Stimulated activated CD8-positive, alpha-beta memory T cell treated with anti-CD3 and anti-CD28 coated beads, Interleukin-12 subunit alpha, Interleukin-12 subunit beta, amount 100 ng/mL, for 4 hours (primary cell): Measurements from ENCODE around the gene CD9.

Experiments
- DNase-seq: peaks from one replicate; pipeline ENCODE4 v3.0.0-alpha.2; 2020; ENCODE audit warnings: low read depth

Gene CD9

GRCh38 chr12:6221146-6221545 lies 20.9 kb downstream of the CD9 start:
- DNase-seq = no peak

GRCh38 chr12:6222078-6222654 lies 22.0 kb downstream of the CD9 start:
- no peak for DNase-seq

DNA sequence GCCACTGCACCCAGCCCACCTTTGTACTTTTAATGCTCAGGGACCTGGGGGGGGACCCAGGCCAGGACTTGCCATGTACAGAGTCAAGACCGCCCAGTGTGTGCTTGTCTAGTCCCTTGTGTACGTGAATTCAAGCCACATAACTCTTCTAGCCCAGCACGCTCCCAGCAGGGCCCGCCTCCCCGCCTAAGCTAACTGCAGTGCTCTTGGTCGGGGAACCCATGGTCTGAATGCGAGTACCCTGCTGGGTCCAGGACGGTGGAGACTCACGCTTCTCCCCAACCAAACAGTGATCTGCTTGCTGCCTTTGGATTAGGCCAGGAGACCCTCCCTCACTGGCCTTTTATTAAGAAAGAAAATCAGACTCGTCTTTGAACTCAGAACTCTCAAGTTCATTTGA lies 23.3 kb downstream of the CD9 start:
- DNase-seq = no peak

DNA sequence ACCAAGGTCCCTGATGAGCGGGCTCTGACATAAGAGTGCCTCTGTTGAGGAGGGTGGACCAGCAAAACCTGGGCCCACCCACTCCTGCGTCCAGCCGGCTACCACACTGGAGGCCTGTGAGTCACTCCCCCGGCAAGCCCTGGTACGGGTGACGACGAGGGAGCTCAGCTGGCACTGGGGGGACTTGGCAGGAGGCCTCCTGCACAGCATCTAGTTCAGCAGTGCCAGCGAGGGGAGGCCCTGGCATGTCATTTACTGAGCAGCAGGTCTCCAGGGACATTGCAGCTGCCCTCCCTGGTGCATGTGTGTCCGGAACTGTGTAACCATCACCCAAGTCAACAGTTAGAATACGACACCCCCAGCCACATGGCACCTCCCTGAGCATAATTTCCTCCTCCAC lies 24.4 kb downstream of the CD9 start:
- no peak for DNase-seq

GRCh38 chr12:6225630-6226001 lies 25.4 kb downstream of the CD9 start:
- no peak for DNase-seq

- DNase-seq = no peak
These were observed 25.9 kb downstream of the CD9 start for GRCh38 chr12:6226002-6226678.

DNA sequence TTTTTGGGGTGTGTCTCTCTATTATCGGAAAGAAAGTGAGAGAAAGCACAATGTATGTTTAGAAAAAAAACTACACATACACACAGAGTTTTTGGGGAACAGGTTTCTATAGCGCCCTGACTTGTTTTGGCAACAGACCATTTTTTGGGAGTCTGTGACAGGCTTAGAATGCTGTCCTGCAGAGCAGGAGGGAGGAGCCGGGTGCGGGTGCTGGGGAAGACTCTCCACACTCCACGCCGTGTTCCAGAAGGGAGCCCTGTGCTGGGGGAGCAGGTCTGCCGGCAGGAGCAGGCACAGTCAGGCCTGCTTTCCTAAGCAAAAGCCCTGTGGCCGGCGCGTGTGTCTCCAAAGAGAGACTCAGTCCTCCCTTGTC lies 26.5 kb downstream of the CD9 start:
- DNase-seq = no peak

GRCh38 chr12:6228535-6229223 lies 28.5 kb downstream of the CD9 start:
- no peak for DNase-seq

- no peak for DNase-seq
These were observed 29.3 kb downstream of the CD9 start for GRCh38 chr12:6229224-6230218.

DNA sequence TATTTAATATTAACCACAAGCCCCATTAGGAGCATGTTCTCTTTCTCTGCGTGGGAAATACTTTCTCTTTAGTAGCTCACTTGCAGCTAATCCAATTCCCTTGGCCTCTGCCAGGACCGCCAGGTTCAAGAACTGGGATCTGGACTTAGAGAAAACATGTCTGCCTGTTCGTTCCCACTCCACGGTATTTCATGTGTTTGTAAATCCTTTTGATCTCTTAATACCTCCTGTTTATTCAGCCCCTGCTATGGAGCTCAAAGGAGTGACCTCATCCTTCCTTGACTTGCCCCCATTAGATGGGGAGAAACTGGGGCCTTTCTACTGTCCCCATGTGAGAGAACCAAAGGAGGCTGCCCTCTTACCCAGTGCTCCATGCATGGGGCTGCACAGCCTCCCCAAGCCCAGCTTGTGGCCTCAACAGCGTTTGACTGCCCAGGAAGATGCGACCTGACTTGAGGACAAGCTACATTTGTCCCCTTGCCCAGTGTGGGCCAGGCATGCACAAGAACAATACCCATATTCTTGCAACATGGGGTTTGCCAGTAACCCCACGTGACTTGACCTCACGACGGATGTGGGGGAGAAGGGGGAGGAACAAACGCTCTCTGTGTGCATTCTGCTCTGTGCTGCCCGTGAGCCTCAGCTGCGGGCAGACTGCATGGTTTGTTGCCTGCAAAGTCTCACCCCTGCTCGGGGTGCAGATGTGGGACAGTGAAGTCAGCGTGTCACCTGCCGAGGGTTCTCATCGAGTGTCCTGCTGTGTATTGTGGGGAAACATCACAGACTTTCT lies 30.3 kb downstream of the CD9 start:
- peak; percentile 41 for DNase-seq

DNA sequence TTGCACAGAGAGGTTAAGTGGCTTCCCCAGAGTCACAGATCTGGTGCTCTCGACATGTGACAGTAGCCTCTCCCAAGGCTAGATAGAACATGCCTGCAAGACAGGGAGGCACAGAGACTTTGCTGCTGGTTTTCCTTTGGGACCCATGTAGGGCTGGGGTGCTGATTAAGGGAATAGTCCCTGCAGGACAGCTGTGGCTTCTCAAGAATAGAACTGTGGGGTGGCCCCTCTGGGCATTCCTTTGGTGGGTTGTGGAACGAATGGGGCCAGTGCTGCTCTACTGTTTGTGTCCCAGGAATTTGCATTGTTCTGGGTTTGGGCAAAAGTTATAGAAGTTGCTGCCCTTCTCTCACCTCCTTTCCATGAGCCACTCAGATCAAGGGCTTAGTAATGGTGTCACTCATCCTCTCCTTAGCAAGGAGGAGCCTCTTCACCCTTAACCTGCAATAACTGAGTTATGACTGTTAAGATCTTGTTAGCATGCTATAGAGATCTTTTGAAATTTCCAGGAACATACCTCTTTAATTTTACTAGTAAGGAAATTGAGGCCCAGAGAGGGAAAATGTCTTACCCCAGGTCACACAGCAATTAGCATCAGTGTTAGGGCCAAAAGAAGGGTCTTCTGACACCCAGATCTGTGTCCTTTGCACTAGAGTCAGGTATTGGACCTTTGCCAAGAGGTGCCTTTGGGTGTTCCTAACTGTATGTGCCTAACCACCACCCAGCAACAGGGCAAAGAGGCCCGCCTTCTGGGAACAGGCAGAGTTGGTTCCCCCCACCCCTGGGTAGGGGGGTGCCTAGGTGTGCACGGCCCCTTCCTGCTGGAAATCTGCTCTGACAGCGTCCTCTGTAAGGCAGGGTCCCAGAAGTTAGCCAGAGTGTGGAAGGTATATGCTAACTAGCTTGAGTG lies 31.4 kb downstream of the CD9 start:
- no peak for DNase-seq

DNA sequence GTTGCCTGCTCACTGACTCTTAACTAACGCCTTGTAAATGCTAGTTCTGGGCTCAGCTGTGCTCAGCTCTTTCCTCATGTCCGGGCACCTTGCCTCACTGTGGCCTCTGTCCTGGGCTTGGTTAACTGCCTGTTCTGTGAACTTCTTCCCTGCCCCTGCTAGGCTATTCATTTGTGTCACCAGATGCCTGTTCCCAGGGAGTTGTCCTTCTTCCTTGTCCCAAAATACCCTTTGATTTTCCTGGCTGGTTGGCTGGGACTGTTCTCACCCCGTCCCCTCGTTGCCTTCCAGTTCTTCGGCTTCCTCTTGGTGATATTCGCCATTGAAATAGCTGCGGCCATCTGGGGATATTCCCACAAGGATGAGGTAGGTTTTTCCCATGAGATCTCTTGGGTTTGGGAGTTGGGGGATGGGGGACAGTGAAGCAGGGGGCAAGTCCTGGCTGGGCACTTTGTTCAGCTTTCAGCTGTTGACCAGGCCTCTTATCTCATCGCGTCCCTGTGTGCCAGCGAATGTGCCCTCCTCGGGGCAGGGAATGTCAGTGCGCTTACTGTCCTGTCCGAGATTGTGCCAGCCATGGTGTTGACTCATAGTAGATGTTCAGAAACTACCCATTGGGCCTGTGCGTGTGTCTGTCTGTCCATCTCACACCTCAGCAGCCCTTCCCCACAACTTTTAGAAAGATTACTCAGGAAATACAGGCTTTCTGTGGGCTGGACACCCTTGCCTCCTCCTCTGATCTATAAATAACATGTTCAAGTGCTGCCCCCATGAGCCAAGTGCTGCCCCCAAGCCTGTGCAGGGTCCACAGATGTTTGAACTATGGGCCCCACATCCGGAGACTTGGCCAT lies 33.1 kb downstream of the CD9 start:
- DNase-seq = no peak

GRCh38 chr12:6234214-6234613 lies 34.0 kb downstream of the CD9 start:
- DNase-seq = no peak

DNA sequence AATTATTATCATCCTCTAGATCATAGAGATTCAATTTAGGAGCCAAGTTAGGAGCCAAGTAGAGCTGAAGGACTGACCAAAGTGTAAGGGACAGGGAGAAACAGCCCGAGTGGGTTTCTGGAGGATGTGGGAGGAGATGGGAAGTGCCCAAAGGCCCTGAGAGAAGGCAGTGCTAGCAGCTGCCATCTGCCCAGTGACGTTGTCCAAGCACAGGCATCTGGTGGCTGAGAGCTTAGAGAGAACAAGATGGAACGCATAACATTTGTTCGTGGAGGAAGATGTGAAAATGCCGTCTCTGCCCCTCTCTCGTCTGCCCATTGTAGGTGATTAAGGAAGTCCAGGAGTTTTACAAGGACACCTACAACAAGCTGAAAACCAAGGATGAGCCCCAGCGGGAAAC lies 34.7 kb downstream of the CD9 start:
- no peak for DNase-seq

DNA sequence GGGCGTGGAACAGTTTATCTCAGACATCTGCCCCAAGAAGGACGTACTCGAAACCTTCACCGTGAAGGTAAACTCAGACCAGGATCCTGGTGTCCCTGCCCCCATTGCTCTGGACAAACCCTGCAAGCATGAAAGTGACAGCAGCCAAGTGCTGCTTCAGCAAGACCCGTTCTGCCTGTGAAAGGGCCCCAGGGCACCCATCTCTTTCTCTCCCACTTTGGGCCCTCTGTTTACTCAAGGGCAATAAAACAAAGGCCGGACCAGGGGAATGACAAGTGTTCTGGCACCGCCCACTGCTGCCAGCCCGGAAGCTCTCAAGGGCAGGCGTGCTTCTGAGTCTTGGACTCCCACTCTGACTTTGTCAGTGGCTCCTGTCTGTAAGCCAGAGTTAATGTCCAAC lies 35.3 kb downstream of the CD9 start:
- DNase-seq = no peak

- no peak for DNase-seq
These were observed 35.9 kb downstream of the CD9 start for GRCh38 chr12:6235906-6236640.

GRCh38 chr12:6236641-6236940 lies 36.4 kb downstream of the CD9 start:
- no peak for DNase-seq

- no peak for DNase-seq
These were observed 37.6 kb downstream of the CD9 start for GRCh38 chr12:6237830-6238229.

- no peak for DNase-seq
These were observed 38.7 kb downstream of the CD9 start for GRCh38 chr12:6238875-6239274.
